Kidney epithelial cell (primary cell): Measurements from ENCODE around the gene UBXN4. TPM values are rescaled to one million over a fixed set of nuclear protein-coding genes. Genes with fewer than 3 reads are reported as not detected.

Experiments used
- DNase-seq: peaks from one replicate; pipeline ENCODE4 v3.0.0-alpha.2; 2010; ENCODE audit warnings: low read depth
- H3K27me3 ChIP-seq: 2 replicates; pipeline ENCODE4 v1.6.0; 2011; ENCODE audit warnings: low read length; ENCODE audit not compliant: control insufficient read depth, insufficient read depth
- H3K36me3 ChIP-seq: 2 replicates; pipeline ENCODE4 v1.5.1; 2011; ENCODE audit warnings: low read length; ENCODE audit not compliant: control insufficient read depth, insufficient read depth
- H3K4me3 ChIP-seq: 2 replicates; pipeline ENCODE4 v1.5.1; 2011; ENCODE audit warnings: low read depth, mild to moderate bottlenecking, control low read depth, low read length
- total RNA-seq: library from RNA; depleted of rRNA; stranded (reverse); fragments of >200 nt; gene quantifications from 2 replicates; pipeline ENCODE4 v1.2.3, GENCODE V29; 2015
- TF ChIP-seq, protein P1 (sequence below): IDR thresholded peaks from 2 replicates; pipeline ENCODE4 v1.5.1; 2011; ENCODE audit warnings: mild to moderate bottlenecking, moderate library complexity, low read length, control low read depth, inconsistent platforms; ENCODE audit not compliant: insufficient read depth, poor library complexity, severe bottlenecking

The UBXN4 gene
- total RNA-seq, 1 donor from 2014 or later: 67.9 TPM

- Histone ChIP-seq H3K4me3 (no peak overlapping the region), H3K27me3 (no peaks in the 10 kb centered on the region), H3K36me3 (peaks cover 2% of the 10 kb centered on the region)
- TF ChIP-seq, protein P1, sequence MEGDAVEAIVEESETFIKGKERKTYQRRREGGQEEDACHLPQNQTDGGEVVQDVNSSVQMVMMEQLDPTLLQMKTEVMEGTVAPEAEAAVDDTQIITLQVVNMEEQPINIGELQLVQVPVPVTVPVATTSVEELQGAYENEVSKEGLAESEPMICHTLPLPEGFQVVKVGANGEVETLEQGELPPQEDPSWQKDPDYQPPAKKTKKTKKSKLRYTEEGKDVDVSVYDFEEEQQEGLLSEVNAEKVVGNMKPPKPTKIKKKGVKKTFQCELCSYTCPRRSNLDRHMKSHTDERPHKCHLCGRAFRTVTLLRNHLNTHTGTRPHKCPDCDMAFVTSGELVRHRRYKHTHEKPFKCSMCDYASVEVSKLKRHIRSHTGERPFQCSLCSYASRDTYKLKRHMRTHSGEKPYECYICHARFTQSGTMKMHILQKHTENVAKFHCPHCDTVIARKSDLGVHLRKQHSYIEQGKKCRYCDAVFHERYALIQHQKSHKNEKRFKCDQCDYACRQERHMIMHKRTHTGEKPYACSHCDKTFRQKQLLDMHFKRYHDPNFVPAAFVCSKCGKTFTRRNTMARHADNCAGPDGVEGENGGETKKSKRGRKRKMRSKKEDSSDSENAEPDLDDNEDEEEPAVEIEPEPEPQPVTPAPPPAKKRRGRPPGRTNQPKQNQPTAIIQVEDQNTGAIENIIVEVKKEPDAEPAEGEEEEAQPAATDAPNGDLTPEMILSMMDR: no peak
- no peak for DNase-seq
Observed at GRCh38 chr2:135745545-135745944, 3.9 kb downstream of the UBXN4 start.

GRCh38 chr2:135755573-135755972 lies 13.9 kb downstream of the UBXN4 start:
- Histone ChIP-seq H3K27me3 (no peaks in the 10 kb centered on the region), H3K4me3 (no peak overlapping the region), H3K36me3 (no peaks in the 10 kb centered on the region)
- DNase-seq: no peak
- TF ChIP-seq, protein P1: no peak

DNA sequence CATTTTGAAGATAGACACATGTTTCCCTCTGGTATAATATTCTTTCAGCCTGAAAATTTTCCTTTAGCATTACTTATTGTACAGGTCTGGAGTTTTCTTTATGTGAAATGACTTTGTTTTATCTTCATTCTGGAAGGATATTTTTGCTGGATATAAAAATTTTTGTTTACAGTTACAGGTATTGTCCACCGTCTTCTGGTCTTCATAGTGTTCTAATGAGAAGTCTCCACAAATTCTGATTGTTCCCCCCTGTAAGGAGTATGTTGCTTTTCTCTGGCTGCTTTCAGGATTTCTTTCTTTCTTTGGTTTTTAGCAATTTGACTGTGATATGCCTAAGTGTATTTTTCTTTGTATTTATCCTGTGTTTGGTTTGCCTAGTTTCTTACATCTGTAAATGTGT lies 15.0 kb downstream of the UBXN4 start:
- Histone ChIP-seq H3K36me3 (no peaks in the 10 kb centered on the region), H3K4me3 (no peak overlapping the region), H3K27me3 (no peaks in the 10 kb centered on the region)
- DNase-seq: no peak
- TF ChIP-seq, protein P1: no peak

DNA sequence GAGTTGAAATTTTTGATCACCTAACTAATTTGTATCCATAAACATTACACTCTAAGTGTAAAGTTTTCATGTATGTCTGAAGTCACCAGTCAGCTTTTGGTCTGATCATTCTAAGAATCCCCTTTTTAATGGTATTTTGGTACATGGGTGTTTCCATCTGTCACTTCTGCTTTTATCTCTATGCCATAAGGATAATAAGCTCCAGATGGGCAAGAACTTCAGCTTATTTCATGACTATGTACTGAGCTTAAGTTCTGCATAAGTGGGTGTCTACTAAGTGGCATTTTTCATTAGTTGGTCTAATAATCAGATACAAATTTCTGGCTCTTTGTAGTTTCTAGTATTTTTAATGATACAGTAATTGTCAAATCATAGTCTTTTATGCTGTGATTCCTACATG lies 20.4 kb downstream of the UBXN4 start:
- no peaks in the 10 kb centered on the region for H3K36me3 ChIP-seq
- TF ChIP-seq, protein P1: no peak
- H3K4me3 ChIP-seq: no peak overlapping the region
- no peaks in the 10 kb centered on the region for H3K27me3 ChIP-seq
- DNase-seq: no peak

DNA sequence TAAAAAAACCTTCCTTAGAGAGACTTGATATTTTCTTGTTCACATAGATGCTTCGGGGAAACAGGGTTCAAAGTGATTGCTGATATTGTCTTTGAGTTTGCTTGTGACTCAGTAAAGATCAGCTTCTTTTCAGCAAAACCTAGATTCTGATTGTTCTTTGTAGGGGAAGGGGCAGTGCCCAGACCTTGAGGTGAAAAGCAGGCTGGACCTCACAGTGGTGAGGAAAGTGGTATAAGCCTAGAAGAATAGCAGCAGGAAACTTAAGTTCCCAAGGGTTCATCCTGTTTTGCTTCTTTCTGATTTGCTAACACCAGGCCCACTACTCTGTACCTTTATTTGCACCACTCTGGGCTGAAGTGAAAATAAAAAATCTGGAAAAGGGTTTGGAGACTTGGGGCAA lies 20.9 kb downstream of the UBXN4 start:
- DNase-seq: no peak
- no peak overlapping the region for H3K4me3 ChIP-seq
- TF ChIP-seq, protein P1: no peak
- no peaks in the 10 kb centered on the region for H3K27me3 ChIP-seq
- H3K36me3 ChIP-seq: no peaks in the 10 kb centered on the region

DNA sequence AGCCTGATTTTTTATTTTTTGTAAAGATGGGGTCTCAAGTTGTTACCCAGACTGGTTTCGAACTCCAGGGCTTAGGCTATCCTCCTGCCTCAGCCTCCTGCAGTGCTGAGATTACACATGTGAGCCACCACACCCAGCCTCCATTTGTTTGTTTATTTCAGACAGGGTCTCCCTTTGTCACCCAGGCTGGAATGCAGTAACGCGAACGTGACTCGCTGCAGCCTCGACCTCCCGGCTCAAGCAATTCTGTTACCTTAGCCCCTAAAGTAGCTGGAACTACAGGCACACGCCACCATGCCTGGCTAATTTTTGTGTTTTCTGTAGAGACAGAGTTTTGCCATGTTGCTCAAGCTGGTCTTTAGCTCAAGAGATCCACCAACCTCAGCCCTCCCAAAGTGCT lies 27.2 kb downstream of the UBXN4 start:
- TF ChIP-seq, protein P1: no peak
- no peak for DNase-seq
- Histone ChIP-seq H3K36me3 (peaks cover 2% of the 10 kb centered on the region), H3K4me3 (no peak overlapping the region), H3K27me3 (no peaks in the 10 kb centered on the region)
